HFFc6 (cell line): ENCODE results near the gene GMEB2. TPM values are rescaled to one million over a fixed set of nuclear protein-coding genes. Genes with fewer than 3 reads are reported as not detected.
"Not testable (repeated sequence)": the region's sequence is repeated elsewhere in the genome, so short reads cannot be mapped to it uniquely, and the experiment has no call there.

Experiments
- DNase-seq: peaks from one replicate; pipeline ENCODE4 v3.0.0-alpha.2; 2018
- H3K27ac Mint-ChIP-seq: 2 replicates; pipeline ENCODE4 v1.8.0; 2020; ENCODE audit warnings: mild to moderate bottlenecking, mixed read lengths
- H3K27me3 Mint-ChIP-seq: 2 replicates; pipeline ENCODE4 v1.8.0; 2021; ENCODE audit warnings: mild to moderate bottlenecking, moderate library complexity, mixed read lengths; ENCODE audit not compliant: insufficient read depth
- H3K36me3 Mint-ChIP-seq: 2 replicates; pipeline ENCODE4 v1.8.0; 2021; ENCODE audit warnings: low read depth, mixed read lengths
- H3K4me1 Mint-ChIP-seq: 2 replicates; pipeline ENCODE4 v1.8.0; 2020; ENCODE audit warnings: low read depth, mixed read lengths
- H3K4me3 Mint-ChIP-seq: 2 replicates; pipeline ENCODE4 v1.8.0; 2020; ENCODE audit warnings: mild to moderate bottlenecking, moderate library complexity, mixed read lengths
- H3K9me3 Mint-ChIP-seq: 2 replicates; pipeline ENCODE4 v1.8.0; 2020; ENCODE audit warnings: mild to moderate bottlenecking, mixed read lengths
- CTCF ChIP-seq: fragments of 200-600 bp; sonication (generic); IDR thresholded peaks from 2 replicates; pipeline ENCODE4 v1.5.0; 2021; ENCODE audit warnings: antibody characterized with exemption, mild to moderate bottlenecking
- long read RNA-seq: library from polyadenylated mRNA; unstranded; transcript quantifications from one replicate; pipeline ENCODE4 v2.0.0, GENCODE V29; 2019
- total RNA-seq, 6 experiments: library from RNA; stranded (reverse); fragmentation: NEBNext Ultra II Directional; extraction: Animal tissue kit (Norgen Biotek cat#: 25700); gene quantifications; 2 replicates in 1 of 6; 3 replicates in 5 of 6; pipeline ENCODE4 v1.2.3, GENCODE V29; 2021

GMEB2 gene, protein sequence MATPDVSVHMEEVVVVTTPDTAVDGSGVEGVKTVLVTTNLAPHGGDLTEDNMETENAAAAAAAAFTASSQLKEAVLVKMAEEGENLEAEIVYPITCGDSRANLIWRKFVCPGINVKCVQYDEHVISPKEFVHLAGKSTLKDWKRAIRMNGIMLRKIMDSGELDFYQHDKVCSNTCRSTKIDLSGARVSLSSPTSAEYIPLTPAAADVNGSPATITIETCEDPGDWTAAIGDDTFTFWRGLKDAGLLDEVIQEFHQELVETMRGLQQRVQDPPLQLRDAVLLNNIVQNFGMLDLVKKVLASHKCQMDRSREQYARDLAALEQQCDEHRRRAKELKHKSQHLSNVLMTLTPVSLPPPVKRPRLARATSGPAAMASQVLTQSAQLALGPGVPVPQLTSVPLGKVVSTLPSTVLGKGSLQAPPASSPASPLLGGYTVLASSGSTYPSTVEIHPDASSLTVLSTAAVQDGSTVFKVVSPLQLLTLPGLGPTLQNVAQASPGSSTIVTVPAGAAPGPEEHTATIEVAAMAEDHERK
- 10 to 100 TPM; 10.9 to 12.4 (median 12.0) TPM for total RNA-seq
- long read RNA-seq, full-length matches to known transcripts, result 6 of 14 reads
- long read RNA-seq, partial matches to known transcripts, result 1 of 14 reads
- long read RNA-seq, other reads (novel, unspliced or antisense), result 7 of 14 reads

DNA sequence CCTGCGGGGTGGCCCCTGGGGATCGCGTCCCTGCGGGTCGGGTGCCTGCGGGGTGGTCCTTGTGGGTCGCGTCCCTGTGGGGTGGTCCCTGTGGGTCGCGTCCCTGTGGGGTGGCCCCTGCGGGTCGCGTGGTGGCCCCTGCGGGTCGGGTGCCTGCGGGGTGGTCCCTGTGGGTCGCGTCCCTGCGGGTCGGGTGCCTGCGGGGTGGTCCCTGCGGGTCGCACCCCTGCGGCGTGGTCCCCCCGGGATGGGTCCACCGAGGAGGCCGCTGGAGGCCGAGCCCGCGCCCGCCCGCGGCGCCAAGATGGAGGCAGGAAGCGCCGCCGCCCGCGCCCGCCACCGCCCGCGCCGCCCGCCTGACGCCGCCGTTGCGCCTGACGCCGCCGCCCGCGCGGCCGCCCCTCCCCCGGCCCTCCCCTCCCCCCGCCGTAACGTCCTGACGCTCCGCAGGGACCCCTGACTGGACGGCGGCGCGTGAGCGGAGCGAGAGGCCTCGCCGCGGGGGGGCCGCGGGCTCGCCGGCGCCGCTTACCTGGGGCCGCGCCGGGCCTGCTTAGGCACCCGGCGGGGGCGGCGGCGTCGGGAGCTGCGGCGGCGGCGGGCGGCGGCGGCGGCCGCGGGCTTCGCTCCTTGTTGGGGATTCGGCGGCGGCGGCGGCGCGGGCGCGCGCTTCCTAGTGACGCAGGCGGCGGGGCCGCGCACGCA lies at the start of gene GMEB2:
TSS of gene GMEB2 (minus strand) at position 678 of the 705 bp plus-strand sequence. CDS start 7,704 bp downstream, outside the sequence.
- Mint-ChIP-seq H3K9me3 (no peaks in the 10 kb centered on the region), H3K27me3 (peaks cover 2% of the 10 kb centered on the region; the same call in 1 of the 2 replicates), H3K36me3 (peaks cover 15% of the 10 kb centered on the region), H3K4me1 (peaks cover 17% of the 10 kb centered on the region), H3K4me3 (peak within 1 kb of the TSS; percentile 93), H3K27ac (peak within 1 kb of the TSS; percentile 87)
- DNase-seq, result no peak
- TF ChIP-seq CTCF, result no peak

DNA sequence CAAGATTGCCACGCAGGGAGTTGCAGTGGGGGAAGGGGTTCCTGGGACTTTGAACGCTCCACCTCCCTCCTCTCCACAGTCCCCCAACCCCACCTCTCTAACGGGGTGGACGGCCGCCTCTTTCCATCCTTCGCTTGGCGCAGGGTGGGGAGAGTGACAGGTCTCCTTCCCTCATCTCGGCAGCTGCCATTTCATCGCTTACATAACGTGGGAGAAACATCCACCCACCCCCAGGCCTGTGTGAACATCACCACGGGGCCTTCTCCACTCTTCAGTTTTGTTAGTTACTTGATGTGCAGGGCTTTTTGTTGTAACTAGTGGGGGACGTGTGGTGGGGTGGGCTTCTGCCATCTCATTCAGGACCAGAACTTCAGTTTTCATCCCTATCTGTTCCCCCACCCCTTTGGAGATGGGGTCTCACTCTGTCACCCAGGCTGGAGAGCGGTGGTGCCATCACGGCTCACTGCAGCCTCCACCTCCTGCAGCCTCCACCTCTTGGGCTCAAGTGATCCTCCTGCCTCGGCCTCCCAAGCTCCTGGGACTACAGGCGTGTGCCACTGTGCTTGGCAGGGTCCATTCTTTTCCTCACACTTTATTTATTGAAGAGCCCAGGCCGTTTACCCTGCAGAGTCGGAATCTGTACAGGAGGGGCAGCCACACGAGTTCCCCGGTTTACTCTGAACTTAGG lies 48.9 kb upstream of the GMEB2 start:
- Mint-ChIP-seq H3K9me3 (no peaks in the 10 kb centered on the region), H3K4me3 (no peak overlapping the region), H3K27ac (no peak overlapping the region), H3K27me3 (no peaks in the 10 kb centered on the region; the same call in none of the 2 replicates), H3K36me3 (peaks cover 26% of the 10 kb centered on the region), H3K4me1 (no peaks in the 10 kb centered on the region)
- TF ChIP-seq CTCF, result no peak
- no peak for DNase-seq

GRCh38 chr20:63673951-63674350 lies 47.0 kb upstream of the GMEB2 start:
- TF ChIP-seq CTCF, result no peak
- H3K9me3 Mint-ChIP-seq, result no peaks in the 10 kb centered on the region
- H3K27ac Mint-ChIP-seq, result no peak overlapping the region
- peaks cover 31% of the 10 kb centered on the region for H3K36me3 Mint-ChIP-seq
- H3K4me3 Mint-ChIP-seq, result no peak overlapping the region
- H3K27me3 Mint-ChIP-seq, result no peaks in the 10 kb centered on the region; the same call in none of the 2 replicates
- no peaks in the 10 kb centered on the region for H3K4me1 Mint-ChIP-seq
- no peak for DNase-seq

- no peaks in the 10 kb centered on the region for H3K4me1 Mint-ChIP-seq
- H3K27me3 Mint-ChIP-seq, result no peaks in the 10 kb centered on the region; the same call in none of the 2 replicates
- no peaks in the 10 kb centered on the region for H3K9me3 Mint-ChIP-seq
- no peak for DNase-seq
- no peak for TF ChIP-seq CTCF
- H3K36me3 Mint-ChIP-seq, result peaks cover 34% of the 10 kb centered on the region
- H3K4me3 Mint-ChIP-seq, result no peak overlapping the region
- no peak overlapping the region for H3K27ac Mint-ChIP-seq
These were observed 45.8 kb upstream of the GMEB2 start for GRCh38 chr20:63672666-63673065.

DNA sequence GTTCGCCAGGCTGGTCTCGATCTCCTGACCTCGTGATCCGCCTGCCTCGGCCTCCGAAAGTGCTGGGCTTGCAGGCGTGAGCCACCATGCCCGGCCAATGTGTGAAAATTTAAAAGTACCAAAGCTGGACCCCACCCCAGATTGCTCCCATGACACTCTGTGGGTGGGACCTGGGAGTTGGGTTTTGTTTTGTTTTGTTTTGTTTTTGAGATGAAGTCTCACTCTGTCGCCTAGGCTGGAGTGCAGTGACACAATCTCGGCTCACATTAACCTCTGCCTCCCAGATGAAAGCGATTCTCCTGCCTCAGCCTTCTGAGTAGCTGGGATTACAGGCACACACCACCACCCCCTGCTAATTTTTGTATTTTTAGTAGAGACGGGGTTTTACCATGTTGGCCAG lies 44.8 kb upstream of the GMEB2 start:
- not testable (repeated sequence) for DNase-seq, H3K27me3 Mint-ChIP-seq, H3K27ac Mint-ChIP-seq, H3K4me1 Mint-ChIP-seq, H3K4me3 Mint-ChIP-seq, H3K9me3 Mint-ChIP-seq
- peaks cover 34% of the 10 kb centered on the region for H3K36me3 Mint-ChIP-seq
